HepG2 (cell line): Measurements from ENCODE around the gene UCN. TPM values are rescaled to one million over a fixed set of nuclear protein-coding genes. Genes with fewer than 3 reads are reported as not detected.

Source experiments
- SOX13 ChIP-seq, 3 experiments: fragments of 450-650 bp in 1 of 3; sonication (generic) in 1 of 3; formaldehyde crosslinking in 1 of 3; IDR thresholded peaks in 2 of 3; conservative IDR thresholded peaks in 1 of 3; 2 replicates each; pipeline versions ENCODE4 v1.5.0 to v1.6.1; 2016 to 2020; ENCODE audit warnings: antibody characterized with exemption in 1 of 3, mild to moderate bottlenecking in 1 of 3, missing compliant biosample characterization in 1 of 3, missing genetic modification reagents in 1 of 3, moderate library complexity in 1 of 3
- TAF15 ChIP-seq: fragments of 200-400 bp; formaldehyde crosslinking; IDR thresholded peaks from one replicate; pipeline ENCODE4 v1.6.1; 2018; ENCODE audit warnings: mild to moderate bottlenecking, low read depth, low read length; ENCODE audit not compliant: poor library complexity, severe bottlenecking
- ZBTB7B ChIP-seq: sonication (generic); formaldehyde crosslinking; IDR thresholded peaks from 2 replicates; pipeline ENCODE4 v1.4.0; 2020; ENCODE audit warnings: missing genetic modification reagents
- ZNF331 ChIP-seq: sonication (generic); formaldehyde crosslinking; IDR thresholded peaks from 2 replicates; pipeline ENCODE4 v1.4.0; 2020; ENCODE audit warnings: missing genetic modification reagents
- ZNF367 ChIP-seq: sonication (generic); formaldehyde crosslinking; IDR thresholded peaks from 2 replicates; pipeline ENCODE4 v1.4.0; 2020; ENCODE audit warnings: missing genetic modification reagents, borderline replicate concordance
- polyA plus RNA-seq, 8 experiments: library from polyadenylated mRNA; depleted of rRNA in 3 of 8; stranded (reverse) in 7 of 8; unstranded in 1 of 8; fragments of >200 nt; fragmentation: Illumina TruSeq in 4 of 8; extraction: Trizol in 4 of 8; gene quantifications; 2 replicates each; pipeline versions ENCODE4 v1.2.1 to v1.2.3, GENCODE V29; 2011 to 2016; ENCODE audit warnings: low read depth in 4 of 8, missing spikeins in 1 of 8, mixed read lengths in 1 of 8; ENCODE audit not compliant: insufficient read depth in 1 of 8
- total RNA-seq, 5 experiments: library from RNA; depleted of rRNA; stranded (reverse); fragments of >200 nt; fragmentation: Illumina TruSeq; extraction: Trizol; gene quantifications; 2 replicates each; pipeline ENCODE4 v1.2.3, GENCODE V29; 2016; ENCODE audit warnings: low read depth in 1 of 5
- TF ChIP-seq, protein P1 (sequence below): sonication (generic); formaldehyde crosslinking; IDR thresholded peaks from 2 replicates; pipeline ENCODE4 v1.4.0; 2020; ENCODE audit warnings: missing genetic modification reagents, mild to moderate bottlenecking, borderline replicate concordance
- TF ChIP-seq, protein P2 (sequence below): sonication (generic); formaldehyde crosslinking; IDR thresholded peaks from 2 replicates; pipeline ENCODE4 v1.5.0; 2020; ENCODE audit warnings: mild to moderate bottlenecking, missing genetic modification reagents, moderate library complexity
- TF ChIP-seq, protein P3 (sequence below): sonication (generic); formaldehyde crosslinking; IDR thresholded peaks from 2 replicates; pipeline ENCODE4 v1.9.0; 2021; ENCODE audit warnings: missing genetic modification reagents, mild to moderate bottlenecking, borderline replicate concordance

The UCN gene
- total and polyA plus RNA-seq, 2 of the 13 experiments (the other 11 are each of a cell fraction or from before 2014, with no cell fraction given): 1.2 to 2.3 TPM

DNA sequence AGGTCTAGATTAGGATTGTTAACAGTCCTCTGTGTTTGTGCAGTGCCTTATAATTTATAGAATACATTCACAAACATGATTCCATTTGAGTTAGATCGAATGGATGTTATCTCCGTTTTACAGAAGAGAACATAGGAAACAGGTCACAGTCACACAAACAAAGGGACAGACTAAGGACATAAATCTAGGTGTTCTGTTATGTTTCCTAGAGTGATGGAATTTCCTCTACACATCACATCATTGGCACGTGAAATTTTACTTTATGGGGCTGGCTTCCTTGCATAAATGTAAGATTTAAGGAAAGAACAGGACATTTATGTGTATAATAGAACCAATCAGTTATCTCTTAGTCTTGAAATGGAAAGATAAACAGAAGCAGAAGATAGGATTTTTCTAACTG, 19.6 kb downstream of the UCN start (continued):
- TF ChIP-seq, protein P1, sequence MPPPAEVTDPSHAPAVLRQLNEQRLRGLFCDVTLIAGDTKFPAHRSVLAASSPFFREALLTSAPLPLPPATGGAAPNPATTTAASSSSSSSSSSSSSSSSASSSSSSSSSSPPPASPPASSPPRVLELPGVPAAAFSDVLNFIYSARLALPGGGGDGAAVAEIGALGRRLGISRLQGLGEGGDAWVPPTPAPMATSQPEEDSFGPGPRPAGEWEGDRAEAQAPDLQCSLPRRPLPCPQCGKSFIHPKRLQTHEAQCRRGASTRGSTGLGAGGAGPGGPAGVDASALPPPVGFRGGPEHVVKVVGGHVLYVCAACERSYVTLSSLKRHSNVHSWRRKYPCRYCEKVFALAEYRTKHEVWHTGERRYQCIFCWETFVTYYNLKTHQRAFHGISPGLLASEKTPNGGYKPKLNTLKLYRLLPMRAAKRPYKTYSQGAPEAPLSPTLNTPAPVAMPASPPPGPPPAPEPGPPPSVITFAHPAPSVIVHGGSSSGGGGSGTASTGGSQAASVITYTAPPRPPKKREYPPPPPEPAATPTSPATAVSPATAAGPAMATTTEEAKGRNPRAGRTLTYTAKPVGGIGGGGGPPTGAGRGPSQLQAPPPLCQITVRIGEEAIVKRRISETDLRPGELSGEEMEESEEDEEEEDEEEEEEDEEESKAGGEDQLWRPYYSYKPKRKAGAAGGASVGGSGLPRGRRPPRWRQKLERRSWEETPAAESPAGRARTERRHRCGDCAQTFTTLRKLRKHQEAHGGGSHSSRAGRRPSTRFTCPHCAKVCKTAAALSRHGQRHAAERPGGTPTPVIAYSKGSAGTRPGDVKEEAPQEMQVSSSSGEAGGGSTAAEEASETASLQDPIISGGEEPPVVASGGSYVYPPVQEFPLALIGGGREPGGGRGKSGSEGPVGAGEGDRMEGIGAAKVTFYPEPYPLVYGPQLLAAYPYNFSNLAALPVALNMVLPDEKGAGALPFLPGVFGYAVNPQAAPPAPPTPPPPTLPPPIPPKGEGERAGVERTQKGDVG: no peak
- TF ChIP-seq ZBTB7B (CRISPR knock-in tag) (no peak), TAF15 (no peak), ZNF367 (CRISPR knock-in tag) (no peak), SOX13 (IDR thresholded peaks at IDR 0.05) (no peak), SOX13 (CRISPR knock-in tag; conservative IDR thresholded peaks at IDR 0.05 in 1 of 2, IDR thresholded peaks at IDR 0.05 in 1 of 2) (no peak), ZNF331 (CRISPR knock-in tag) (no peak)
- TF ChIP-seq, protein P2, sequence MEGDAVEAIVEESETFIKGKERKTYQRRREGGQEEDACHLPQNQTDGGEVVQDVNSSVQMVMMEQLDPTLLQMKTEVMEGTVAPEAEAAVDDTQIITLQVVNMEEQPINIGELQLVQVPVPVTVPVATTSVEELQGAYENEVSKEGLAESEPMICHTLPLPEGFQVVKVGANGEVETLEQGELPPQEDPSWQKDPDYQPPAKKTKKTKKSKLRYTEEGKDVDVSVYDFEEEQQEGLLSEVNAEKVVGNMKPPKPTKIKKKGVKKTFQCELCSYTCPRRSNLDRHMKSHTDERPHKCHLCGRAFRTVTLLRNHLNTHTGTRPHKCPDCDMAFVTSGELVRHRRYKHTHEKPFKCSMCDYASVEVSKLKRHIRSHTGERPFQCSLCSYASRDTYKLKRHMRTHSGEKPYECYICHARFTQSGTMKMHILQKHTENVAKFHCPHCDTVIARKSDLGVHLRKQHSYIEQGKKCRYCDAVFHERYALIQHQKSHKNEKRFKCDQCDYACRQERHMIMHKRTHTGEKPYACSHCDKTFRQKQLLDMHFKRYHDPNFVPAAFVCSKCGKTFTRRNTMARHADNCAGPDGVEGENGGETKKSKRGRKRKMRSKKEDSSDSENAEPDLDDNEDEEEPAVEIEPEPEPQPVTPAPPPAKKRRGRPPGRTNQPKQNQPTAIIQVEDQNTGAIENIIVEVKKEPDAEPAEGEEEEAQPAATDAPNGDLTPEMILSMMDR: no peak
- TF ChIP-seq, protein P3, sequence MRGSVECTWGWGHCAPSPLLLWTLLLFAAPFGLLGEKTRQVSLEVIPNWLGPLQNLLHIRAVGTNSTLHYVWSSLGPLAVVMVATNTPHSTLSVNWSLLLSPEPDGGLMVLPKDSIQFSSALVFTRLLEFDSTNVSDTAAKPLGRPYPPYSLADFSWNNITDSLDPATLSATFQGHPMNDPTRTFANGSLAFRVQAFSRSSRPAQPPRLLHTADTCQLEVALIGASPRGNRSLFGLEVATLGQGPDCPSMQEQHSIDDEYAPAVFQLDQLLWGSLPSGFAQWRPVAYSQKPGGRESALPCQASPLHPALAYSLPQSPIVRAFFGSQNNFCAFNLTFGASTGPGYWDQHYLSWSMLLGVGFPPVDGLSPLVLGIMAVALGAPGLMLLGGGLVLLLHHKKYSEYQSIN (CRISPR knock-in tag): no peak
